GM23338 (cell line): ENCODE measurements around the gene KLHL22. TPM values are rescaled to one million over a fixed set of nuclear protein-coding genes. Genes with fewer than 3 reads are reported as not detected.
A peak's percentile ranks its signal among the peaks of the same experiment; 100 is the strongest.

Source experiments
- ATAC-seq: fragments of 200-7000 bp; cut with Tn5 transposase; 3 replicates; pipeline ENCODE4 v1.9.1; 2020
- DNase-seq: peaks from one replicate; pipeline ENCODE4 v3.0.0-alpha.2; 2015; ENCODE audit warnings: low spot score
- H2AFZ ChIP-seq: fragments of 200-600 bp; sonication (generic); 2 replicates; pipeline ENCODE4 v1.8.0; 2016; ENCODE audit warnings: antibody characterized with exemption, mild to moderate bottlenecking, moderate library complexity
- H3F3A ChIP-seq: fragments of 200-600 bp; sonication (generic); replicated peaks from 2 replicates; pipeline ENCODE4 v1.8.0; 2017; ENCODE audit warnings: antibody characterized with exemption, mixed run types, low read depth
- H3K27ac ChIP-seq: fragments of 200-600 bp; sonication (generic); 2 replicates; pipeline ENCODE4 v1.6.1; 2016; ENCODE audit warnings: low read depth
- H3K27me3 ChIP-seq: fragments of 200-600 bp; sonication (generic); 2 replicates; pipeline ENCODE4 v1.8.0; 2016; ENCODE audit warnings: mild to moderate bottlenecking, mixed run types, moderate library complexity; ENCODE audit not compliant: insufficient read depth
- H3K36me3 ChIP-seq: fragments of 200-600 bp; sonication (generic); 2 replicates; pipeline ENCODE4 v1.8.0; 2016; ENCODE audit warnings: mild to moderate bottlenecking; ENCODE audit not compliant: insufficient read depth
- H3K4me1 ChIP-seq: fragments of 200-600 bp; sonication (generic); 2 replicates; pipeline ENCODE4 v1.8.0; 2016; ENCODE audit warnings: mild to moderate bottlenecking, moderate library complexity; ENCODE audit not compliant: insufficient read depth
- H3K4me2 ChIP-seq: fragments of 200-600 bp; sonication (generic); 2 replicates; pipeline ENCODE4 v1.7.1; 2017; ENCODE audit warnings: mixed run types
- H3K4me3 ChIP-seq: fragments of 200-600 bp; sonication (generic); 2 replicates; pipeline ENCODE4 v1.6.1; 2016; ENCODE audit warnings: mixed run types
- H3K79me2 ChIP-seq: fragments of 200-600 bp; sonication (generic); replicated peaks from 2 replicates; pipeline ENCODE4 v1.8.0; 2017; ENCODE audit warnings: mild to moderate bottlenecking; ENCODE audit not compliant: insufficient read depth
- H3K9me2 ChIP-seq: fragments of 200-600 bp; sonication (generic); 2 replicates; pipeline ENCODE4 v1.8.0; 2017; ENCODE audit not compliant: insufficient read depth
- H4K20me1 ChIP-seq: fragments of 200-600 bp; sonication (generic); replicated peaks from 2 replicates; pipeline ENCODE4 v1.8.0; 2017; ENCODE audit warnings: mild to moderate bottlenecking; ENCODE audit not compliant: insufficient read depth
- H3K27ac Mint-ChIP-seq: 2 replicates; pipeline ENCODE4 v1.8.0; 2020; ENCODE audit warnings: inconsistent platforms, mild to moderate bottlenecking, moderate library complexity, mixed read lengths
- H3K27me3 Mint-ChIP-seq: 3 replicates; pipeline ENCODE4 v1.8.0; 2022; ENCODE audit warnings: low read depth, mild to moderate bottlenecking, moderate library complexity, mixed read lengths, inconsistent platforms; ENCODE audit not compliant: insufficient read depth, poor library complexity
- H3K36me3 Mint-ChIP-seq: 3 replicates; pipeline ENCODE4 v1.8.0; 2021; ENCODE audit warnings: low read depth, mild to moderate bottlenecking, inconsistent platforms, moderate library complexity, mixed read lengths
- H3K4me1 Mint-ChIP-seq: 3 replicates; pipeline ENCODE4 v1.8.0; 2020; ENCODE audit warnings: mild to moderate bottlenecking, inconsistent platforms, mixed read lengths
- H3K4me3 Mint-ChIP-seq: 3 replicates; pipeline ENCODE4 v1.8.0; 2021; ENCODE audit warnings: moderate library complexity, mild to moderate bottlenecking, inconsistent platforms, mixed read lengths
- H3K9me3 Mint-ChIP-seq: 3 replicates; pipeline ENCODE4 v1.8.0; 2020; ENCODE audit warnings: moderate library complexity, mild to moderate bottlenecking, inconsistent platforms, mixed read lengths
- CREB1 ChIP-seq: fragments of 250-450 bp; sonication (Bioruptor Pico); IDR thresholded peaks from 2 replicates; pipeline ENCODE4 v1.5.0; 2020; ENCODE audit warnings: low read depth, mild to moderate bottlenecking, moderate library complexity
- POLR2AphosphoS5 ChIP-seq: IDR thresholded peaks from 2 replicates; pipeline ENCODE4 v1.6.1; 2016; ENCODE audit warnings: antibody characterized with exemption, low read depth
- polyA plus RNA-seq: library from polyadenylated mRNA; unstranded; fragments of >200 nt; fragmentation: Nextera tagmentation; extraction: Ambion mirVana; gene quantifications from 2 replicates; pipeline ENCODE4 v1.2.1, GENCODE V29; 2016
- total RNA-seq: library from RNA; depleted of rRNA; stranded (reverse); fragments of >200 nt; shearing (Covaris generic); gene quantifications from 2 replicates; pipeline ENCODE4 v1.2.3, GENCODE V29; 2014
- TF ChIP-seq, protein P1 (sequence below): fragments of 250-450 bp; sonication (Bioruptor Pico); IDR thresholded peaks from 2 replicates; pipeline ENCODE4 v1.5.0; 2020; ENCODE audit warnings: mild to moderate bottlenecking, moderate library complexity

KLHL22 gene
- total and polyA plus RNA-seq, 2 experiments from 2014 or later: 2.4 to 16.0 TPM

DNA sequence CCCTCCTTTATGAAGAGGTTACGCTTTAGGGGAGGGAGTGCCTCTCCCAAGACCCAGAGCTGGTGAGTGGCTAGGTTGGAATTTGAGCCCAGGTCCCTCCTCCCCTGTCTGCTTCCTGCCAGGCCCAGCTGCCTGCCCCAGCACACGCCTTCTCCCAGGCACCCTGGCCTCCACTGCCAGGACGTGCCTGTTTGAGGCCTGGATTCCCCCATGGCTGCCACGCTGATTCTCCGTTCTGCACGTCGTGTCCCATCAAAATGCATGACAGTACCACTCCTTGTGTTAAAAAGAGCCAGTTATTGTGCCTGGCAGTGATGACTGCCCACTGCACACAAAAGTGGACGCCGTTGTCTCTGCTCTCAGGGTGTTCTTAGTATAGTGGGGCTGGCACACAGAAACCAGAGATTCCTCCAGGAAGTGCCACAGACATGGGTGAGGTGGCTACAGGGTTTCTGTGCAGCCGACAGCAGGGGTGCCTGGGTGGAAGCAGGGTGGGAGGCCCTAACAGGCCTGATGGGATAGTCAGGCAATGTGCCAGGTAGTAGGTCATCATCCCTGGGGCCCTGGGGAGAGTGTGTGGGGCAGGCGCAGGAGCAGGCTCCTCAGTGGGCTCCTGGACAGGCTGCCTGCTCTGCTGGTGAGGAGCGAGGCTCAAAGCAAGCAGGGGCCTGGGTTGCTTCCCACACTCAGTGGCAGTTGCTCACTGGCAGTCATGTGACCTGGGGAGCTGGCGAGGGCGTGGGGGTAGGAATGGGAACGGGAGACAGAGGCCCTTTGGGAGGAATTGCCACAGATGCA is 36.0 kb upstream of the KLHL22 start (continued):
- TF ChIP-seq, protein P1, sequence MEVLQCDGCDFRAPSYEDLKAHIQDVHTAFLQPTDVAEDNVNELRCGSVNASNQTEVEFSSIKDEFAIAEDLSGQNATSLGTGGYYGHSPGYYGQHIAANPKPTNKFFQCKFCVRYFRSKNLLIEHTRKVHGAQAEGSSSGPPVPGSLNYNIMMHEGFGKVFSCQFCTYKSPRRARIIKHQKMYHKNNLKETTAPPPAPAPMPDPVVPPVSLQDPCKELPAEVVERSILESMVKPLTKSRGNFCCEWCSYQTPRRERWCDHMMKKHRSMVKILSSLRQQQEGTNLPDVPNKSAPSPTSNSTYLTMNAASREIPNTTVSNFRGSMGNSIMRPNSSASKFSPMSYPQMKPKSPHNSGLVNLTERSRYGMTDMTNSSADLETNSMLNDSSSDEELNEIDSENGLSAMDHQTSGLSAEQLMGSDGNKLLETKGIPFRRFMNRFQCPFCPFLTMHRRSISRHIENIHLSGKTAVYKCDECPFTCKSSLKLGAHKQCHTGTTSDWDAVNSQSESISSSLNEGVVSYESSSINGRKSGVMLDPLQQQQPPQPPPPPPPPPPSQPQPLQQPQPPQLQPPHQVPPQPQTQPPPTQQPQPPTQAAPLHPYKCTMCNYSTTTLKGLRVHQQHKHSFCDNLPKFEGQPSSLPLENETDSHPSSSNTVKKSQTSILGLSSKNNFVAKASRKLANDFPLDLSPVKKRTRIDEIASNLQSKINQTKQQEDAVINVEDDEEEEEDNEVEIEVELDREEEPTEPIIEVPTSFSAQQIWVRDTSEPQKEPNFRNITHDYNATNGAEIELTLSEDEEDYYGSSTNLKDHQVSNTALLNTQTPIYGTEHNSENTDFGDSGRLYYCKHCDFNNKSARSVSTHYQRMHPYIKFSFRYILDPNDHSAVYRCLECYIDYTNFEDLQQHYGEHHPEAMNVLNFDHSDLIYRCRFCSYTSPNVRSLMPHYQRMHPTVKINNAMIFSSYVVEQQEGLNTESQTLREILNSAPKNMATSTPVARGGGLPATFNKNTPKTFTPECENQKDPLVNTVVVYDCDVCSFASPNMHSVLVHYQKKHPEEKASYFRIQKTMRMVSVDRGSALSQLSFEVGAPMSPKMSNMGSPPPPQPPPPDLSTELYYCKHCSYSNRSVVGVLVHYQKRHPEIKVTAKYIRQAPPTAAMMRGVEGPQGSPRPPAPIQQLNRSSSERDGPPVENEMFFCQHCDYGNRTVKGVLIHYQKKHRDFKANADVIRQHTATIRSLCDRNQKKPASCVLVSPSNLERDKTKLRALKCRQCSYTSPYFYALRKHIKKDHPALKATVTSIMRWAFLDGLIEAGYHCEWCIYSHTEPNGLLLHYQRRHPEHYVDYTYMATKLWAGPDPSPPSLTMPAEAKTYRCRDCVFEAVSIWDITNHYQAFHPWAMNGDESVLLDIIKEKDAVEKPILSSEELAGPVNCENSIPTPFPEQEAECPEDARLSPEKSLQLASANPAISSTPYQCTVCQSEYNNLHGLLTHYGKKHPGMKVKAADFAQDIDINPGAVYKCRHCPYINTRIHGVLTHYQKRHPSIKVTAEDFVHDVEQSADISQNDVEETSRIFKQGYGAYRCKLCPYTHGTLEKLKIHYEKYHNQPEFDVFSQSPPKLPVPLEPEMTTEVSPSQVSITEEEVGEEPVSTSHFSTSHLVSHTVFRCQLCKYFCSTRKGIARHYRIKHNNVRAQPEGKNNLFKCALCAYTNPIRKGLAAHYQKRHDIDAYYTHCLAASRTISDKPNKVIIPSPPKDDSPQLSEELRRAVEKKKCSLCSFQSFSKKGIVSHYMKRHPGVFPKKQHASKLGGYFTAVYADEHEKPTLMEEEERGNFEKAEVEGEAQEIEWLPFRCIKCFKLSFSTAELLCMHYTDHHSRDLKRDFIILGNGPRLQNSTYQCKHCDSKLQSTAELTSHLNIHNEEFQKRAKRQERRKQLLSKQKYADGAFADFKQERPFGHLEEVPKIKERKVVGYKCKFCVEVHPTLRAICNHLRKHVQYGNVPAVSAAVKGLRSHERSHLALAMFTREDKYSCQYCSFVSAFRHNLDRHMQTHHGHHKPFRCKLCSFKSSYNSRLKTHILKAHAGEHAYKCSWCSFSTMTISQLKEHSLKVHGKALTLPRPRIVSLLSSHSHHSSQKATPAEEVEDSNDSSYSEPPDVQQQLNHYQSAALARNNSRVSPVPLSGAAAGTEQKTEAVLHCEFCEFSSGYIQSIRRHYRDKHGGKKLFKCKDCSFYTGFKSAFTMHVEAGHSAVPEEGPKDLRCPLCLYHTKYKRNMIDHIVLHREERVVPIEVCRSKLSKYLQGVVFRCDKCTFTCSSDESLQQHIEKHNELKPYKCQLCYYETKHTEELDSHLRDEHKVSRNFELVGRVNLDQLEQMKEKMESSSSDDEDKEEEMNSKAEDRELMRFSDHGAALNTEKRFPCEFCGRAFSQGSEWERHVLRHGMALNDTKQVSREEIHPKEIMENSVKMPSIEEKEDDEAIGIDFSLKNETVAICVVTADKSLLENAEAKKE: no peak

DNA sequence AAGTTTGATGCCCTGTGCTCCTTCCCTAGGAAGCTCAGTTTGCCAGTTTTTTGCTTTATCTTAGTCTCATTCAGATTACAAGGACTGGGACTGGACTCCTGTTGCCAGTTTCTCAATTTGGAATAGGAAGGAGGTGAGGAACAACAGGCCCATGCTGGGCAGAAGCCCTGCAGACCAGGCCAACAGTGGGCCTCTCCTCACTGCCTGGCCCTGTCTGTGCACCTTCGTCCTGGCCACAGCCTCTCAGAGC is 35.5 kb upstream of the KLHL22 start:
- Mint-ChIP-seq H3K36me3 (peaks cover 26% of the 10 kb centered on the region), H3K27ac (no peak overlapping the region), H3K4me3 (no peak overlapping the region), H3K9me3 (peaks cover 6% of the 10 kb centered on the region), H3K27me3 (peaks cover 4% of the 10 kb centered on the region), H3K4me1 (peaks cover 35% of the 10 kb centered on the region)
- no peaks in the 10 kb centered on the region for H3K36me3 ChIP-seq
- peaks cover 89% of the 10 kb centered on the region for H3K79me2 ChIP-seq
- no peak for TF ChIP-seq POLR2AphosphoS5
- TF ChIP-seq CREB1: no peak
- H2AFZ ChIP-seq: no peak overlapping the region
- peaks cover 13% of the 10 kb centered on the region for H3K4me1 ChIP-seq
- H3K9me2 ChIP-seq: no peaks in the 10 kb centered on the region
- H3F3A ChIP-seq: no peaks in the 10 kb centered on the region
- H3K4me2 ChIP-seq: no peak overlapping the region
- DNase-seq (no peak), ATAC-seq (no peak)
- peaks cover 11% of the 10 kb centered on the region for H4K20me1 ChIP-seq
- H3K4me3 ChIP-seq: no peak overlapping the region
- H3K27me3 ChIP-seq: no peaks in the 10 kb centered on the region
- 0 out of 2 replicates have a peak overlapping the region, but pooled peaks have one; percentile 63 for H3K27ac ChIP-seq
